Gastrocnemius medialis (tissue), 4 donors: Measurements from ENCODE around the gene MCL1. TPM values are rescaled to one million over a fixed set of nuclear protein-coding genes. Genes with fewer than 3 reads are reported as not detected.

ENCODE experiments used
- ATAC-seq, 2 donors: fragments of 150-250 bp; one replicate each; pipeline ENCODE4 v1.9.1; 2016
- DNase-seq, 2 donors: peaks; one replicate each; pipeline ENCODE4 v3.0.0-alpha.2; 2019
- H3K27ac ChIP-seq, 4 donors: fragments of 200-600 bp; sonication (generic); 1 replicate in 1 of 4; 2 replicates in 3 of 4; pipeline ENCODE4 v1.5.1; 2016 to 2018; ENCODE audit warnings: mild to moderate bottlenecking in 2 of 4, moderate library complexity in 1 of 4
- H3K27me3 ChIP-seq, 3 donors: fragments of 200-600 bp; sonication (generic) in 2 of 3; 1 replicate in 1 of 3; 2 replicates in 2 of 3; pipeline versions ENCODE4 v1.5.1 to v1.6.0; 2016 to 2019; ENCODE audit warnings: mild to moderate bottlenecking in 1 of 3, moderate library complexity in 1 of 3
- H3K36me3 ChIP-seq, 2 donors: fragments of 200-600 bp; sonication (generic) in 1 of 2; one replicate each; pipeline ENCODE4 v1.5.1; 2017 to 2018
- H3K4me1 ChIP-seq, 2 donors: fragments of 200-600 bp; sonication (generic) in 1 of 2; one replicate each; pipeline ENCODE4 v1.5.1; 2016 to 2017; ENCODE audit warnings: mild to moderate bottlenecking in 2 of 2
- H3K4me3 ChIP-seq, 4 donors: fragments of 200-600 bp; sonication (generic) in 3 of 4; 1 replicate in 1 of 4; 2 replicates in 3 of 4; pipeline ENCODE4 v1.5.1; 2016 to 2019; ENCODE audit warnings: mild to moderate bottlenecking in 2 of 4
- H3K9me3 ChIP-seq, 3 donors: fragments of 200-600 bp; sonication (generic) in 2 of 3; 1 replicate in 1 of 3; 2 replicates in 2 of 3; pipeline ENCODE4 v1.5.1; 2016 to 2019
- CTCF ChIP-seq, 5 experiments: fragments of 450-650 bp in 3 of 5; fragments of 200-600 bp in 2 of 5; sonication (generic) in 2 of 5; IDR thresholded peaks in 4 of 5; conservative IDR thresholded peaks in 1 of 5; 1 replicate in 4 of 5; 2 replicates in 1 of 5; pipeline ENCODE4 v1.5.1; 2016 to 2019; ENCODE audit warnings: antibody characterized with exemption in 5 of 5, mild to moderate bottlenecking in 3 of 5, moderate library complexity in 3 of 5
- POLR2A ChIP-seq, 2 donors: fragments of 450-650 bp; IDR thresholded peaks; one replicate each; pipeline ENCODE4 v1.6.1; 2017; ENCODE audit warnings: antibody characterized with exemption in 2 of 2, mild to moderate bottlenecking in 2 of 2, moderate library complexity in 2 of 2
- in situ Hi-C, 4 donors: fragments of 200-750 bp; cut with MboI; loops; one replicate each; pipeline versions ENCODE4 v1.15.0 to v1.8.0; 2017; ENCODE audit warnings: low sequenced_read_pairs in 4 of 4
- intact Hi-C: fragments of 100-400 bp; cut with DNase I; formaldehyde crosslinking; loops from one replicate; pipeline ENCODE4 v1.15.1; 2023; ENCODE audit warnings: low total_unique reads
- total RNA-seq, 4 donors: library from RNA; depleted of rRNA; stranded (reverse); fragments of >200 nt; gene quantifications; one replicate each; pipeline versions ENCODE4 v1.1.0 to v1.2.3, GENCODE V29; 2016

MCL1 gene
- total RNA-seq, 4 donors from 2014 or later, result 136 to 199 (median 176) TPM

GRCh38 chr1:150560576-150561253, 18.7 kb downstream of the MCL1 start:
- intact Hi-C loops (loop anchor here (1.0 to 10.0 kb wide), 12 partner anchors 19 to 587 kb away; partner anchors contain the start of genes ARNT, CERS2, CIART and ENSA), in situ Hi-C loops (loop anchor here in 3 of 4 donors (5.0 to 10.0 kb wide), 2 partner anchors 64 to 67 kb away; partner anchors contain the start of gene ENSA (in 3 of the 3))
- Histone ChIP-seq H3K9me3 (no peaks in the 10 kb centered on the region), H3K27ac (peak overlapping the region; percentile 100), H3K4me3 (peak overlapping the region; percentile 68 to 75 (median 71)), H3K36me3 (no peaks in the 10 kb centered on the region), H3K27me3 (no peaks in the 10 kb centered on the region), H3K4me1 (peaks cover 56 to 57% of the 10 kb centered on the region in 2 donors)
- DNase-seq, result peak; percentile 86 to 90
- ATAC-seq, result peak; percentile 59
- TF ChIP-seq POLR2A (IDR thresholded peaks at IDR 0.05) (no peak), CTCF (IDR thresholded peaks at IDR 0.05 in 4 of 5, conservative IDR thresholded peaks at IDR 0.05 in 1 of 5) (peak; percentile 91 to 93 (median 91))

- peaks cover 49 to 50% of the 10 kb centered on the region in 2 donors for H3K4me1 ChIP-seq
- no peaks in the 10 kb centered on the region for H3K36me3 ChIP-seq
- H3K27ac ChIP-seq, result peak overlapping the region; percentile 100
- TF ChIP-seq POLR2A (IDR thresholded peaks at IDR 0.05), result no peak
- peak; percentile 89 to 97 (median 96) for TF ChIP-seq CTCF (IDR thresholded peaks at IDR 0.05 in 4 of 5, conservative IDR thresholded peaks at IDR 0.05 in 1 of 5)
- H3K9me3 ChIP-seq, result no peaks in the 10 kb centered on the region
- H3K27me3 ChIP-seq, result no peaks in the 10 kb centered on the region
- in situ Hi-C loops, result loop anchor here in 3 of 4 donors (5.0 to 10.0 kb wide), 2 partner anchors 65 to 67 kb away; partner anchors contain the start of gene ENSA (in 3 of the 3)
- DNase-seq (peak; percentile 67 to 85), ATAC-seq (peak; percentile 16 to 25)
- peak overlapping the region; percentile 19 to 75 (median 69) for H3K4me3 ChIP-seq
- intact Hi-C loops, result loop anchor here (1.0 to 10.0 kb wide), 9 partner anchors 25 to 587 kb away; partner anchors contain the start of genes ARNT, CERS2, CIART and GOLPH3L
These were observed 19.4 kb downstream of the MCL1 start for GRCh38 chr1:150560011-150560438.

- H3K36me3 ChIP-seq, result no peaks in the 10 kb centered on the region
- intact Hi-C loops, result loop anchor here (1.0 to 10.0 kb wide), 9 partner anchors 25 to 588 kb away; partner anchors contain the start of genes ARNT, CERS2, CIART and GOLPH3L
- DNase-seq (no peak), ATAC-seq (no peak)
- no peak overlapping the region for H3K4me3 ChIP-seq
- no peaks in the 10 kb centered on the region for H3K9me3 ChIP-seq
- in situ Hi-C loops, result loop anchor here (5.0 to 10.0 kb wide), 3 partner anchors 63 to 68 kb away; partner anchors contain the start of gene ENSA (in 3 of the 4)
- peaks cover 45 to 46% of the 10 kb centered on the region in 2 donors for H3K4me1 ChIP-seq
- peak overlapping the region; percentile 100 for H3K27ac ChIP-seq
- no peaks in the 10 kb centered on the region for H3K27me3 ChIP-seq
- no peak for TF ChIP-seq CTCF (IDR thresholded peaks at IDR 0.05 in 4 of 5, conservative IDR thresholded peaks at IDR 0.05 in 1 of 5)
- TF ChIP-seq POLR2A (IDR thresholded peaks at IDR 0.05), result no peak
These were observed 19.8 kb downstream of the MCL1 start for GRCh38 chr1:150559656-150560010.

GRCh38 chr1:150558761-150559655, 20.4 kb downstream of the MCL1 start:
- H3K27ac ChIP-seq, result peak overlapping the region; percentile 100
- no peaks in the 10 kb centered on the region for H3K27me3 ChIP-seq
- no peak for DNase-seq
- no peaks in the 10 kb centered on the region for H3K36me3 ChIP-seq
- H3K9me3 ChIP-seq, result no peaks in the 10 kb centered on the region
- intact Hi-C loops, result no loop called here
- no peak for ATAC-seq
- peak overlapping the region in 2 of 4 donors; percentile 17 to 25 for H3K4me3 ChIP-seq
- TF ChIP-seq POLR2A (IDR thresholded peaks at IDR 0.05) (no peak), CTCF (IDR thresholded peaks at IDR 0.05 in 4 of 5, conservative IDR thresholded peaks at IDR 0.05 in 1 of 5) (no peak)
- H3K4me1 ChIP-seq, result peaks cover 39 to 40% of the 10 kb centered on the region in 2 donors
- in situ Hi-C loops, result loop anchor here in 1 of 4 donors (5.0 kb wide), 1 partner anchor 63 kb away; no protein-coding TSS in a partner anchor
